Cardiac fibroblast (primary cell): ENCODE measurements around the gene MRPL20.
A peak's percentile ranks its signal among the peaks of the same experiment; 100 is the strongest.

ENCODE experiments used
- DNase-seq, 2 donors: peaks; one replicate each; pipeline versions ENCODE4 v3.0.0 to v3.0.0-alpha.2; 2010; ENCODE audit warnings: low read depth in 2 of 2
- H3K4me3 ChIP-seq, 2 donors: replicated peaks in 1 of 2; 1 replicate in 1 of 2; 2 replicates in 1 of 2; pipeline ENCODE4 v1.5.1; 2011; ENCODE audit warnings: low read depth in 2 of 2, low read length in 2 of 2, mild to moderate bottlenecking in 2 of 2, moderate library complexity in 1 of 2
- CTCF ChIP-seq: IDR thresholded peaks from one replicate; pipeline ENCODE4 v1.5.1; 2011; ENCODE audit warnings: low read depth, mild to moderate bottlenecking, low read length, inconsistent platforms

Gene MRPL20

GRCh38 chr1:1356166-1356795 is 50.8 kb downstream of the MRPL20 start:
- DNase-seq, result no peak
- TF ChIP-seq CTCF, result no peak
- peak overlapping the region; percentile 61 to 68 for H3K4me3 ChIP-seq

- no peak for TF ChIP-seq CTCF
- H3K4me3 ChIP-seq, result no peak overlapping the region
- no peak for DNase-seq
These were observed 51.7 kb downstream of the MRPL20 start for GRCh38 chr1:1355416-1355815.

- no peak for DNase-seq
- H3K4me3 ChIP-seq, result no peak overlapping the region
- no peak for TF ChIP-seq CTCF
These were observed 52.5 kb downstream of the MRPL20 start for GRCh38 chr1:1354271-1355247.

- DNase-seq, result no peak
- H3K4me3 ChIP-seq, result no peak overlapping the region
- no peak for TF ChIP-seq CTCF
These were observed 53.5 kb downstream of the MRPL20 start for GRCh38 chr1:1353389-1354151.

- no peak overlapping the region for H3K4me3 ChIP-seq
- TF ChIP-seq CTCF, result no peak
- no peak for DNase-seq
These were observed 54.2 kb downstream of the MRPL20 start for GRCh38 chr1:1352786-1353388.
